KOPT-K1 (cell line): Measurements from ENCODE around the gene GRIP2.
"Not testable (repeated sequence)": the region's sequence is repeated elsewhere in the genome, so short reads cannot be mapped to it uniquely, and the experiment has no call there.

Experiments
- H3K27ac ChIP-seq: fragments of 200-600 bp; sonication (generic); 2 replicates; pipeline ENCODE4 v1.5.1; 2016; ENCODE audit warnings: antibody characterized with exemption, mild to moderate bottlenecking, low read depth, low read length; ENCODE audit not compliant: poor library complexity, severe bottlenecking
- H3K36me3 ChIP-seq: fragments of 200-600 bp; sonication (generic); 2 replicates; pipeline ENCODE4 v1.5.1; 2017; ENCODE audit warnings: antibody characterized with exemption, mild to moderate bottlenecking, low read length, moderate library complexity; ENCODE audit not compliant: insufficient read depth
- H3K9me3 ChIP-seq: fragments of 200-600 bp; sonication (generic); 2 replicates; pipeline ENCODE4 v1.5.1; 2017; ENCODE audit warnings: antibody characterized with exemption, low read length, mild to moderate bottlenecking; ENCODE audit not compliant: insufficient read depth, poor library complexity, severe bottlenecking

GRIP2 gene

DNA sequence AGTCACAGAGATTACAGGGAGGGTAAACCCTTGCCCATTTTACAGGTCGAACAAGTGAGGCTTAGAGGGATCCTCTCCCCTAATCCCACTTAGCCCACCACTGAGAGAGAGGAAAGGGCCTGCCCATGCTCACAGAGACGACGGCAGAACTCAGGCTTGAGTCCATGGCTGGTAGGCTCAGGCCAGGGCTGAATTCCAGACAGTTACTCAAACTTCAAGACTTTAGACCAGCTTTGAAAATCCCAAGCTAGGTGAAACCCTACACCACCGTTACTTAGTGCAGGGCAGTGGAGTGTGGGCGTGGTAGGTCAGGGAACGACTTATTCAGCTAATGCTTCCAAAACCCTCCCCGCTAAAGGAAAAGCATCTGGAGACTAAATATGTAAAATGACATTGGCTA, 16.4 kb downstream of the GRIP2 start:
- Histone ChIP-seq H3K27ac (no peak overlapping the region), H3K36me3 (no peaks in the 10 kb centered on the region)

DNA sequence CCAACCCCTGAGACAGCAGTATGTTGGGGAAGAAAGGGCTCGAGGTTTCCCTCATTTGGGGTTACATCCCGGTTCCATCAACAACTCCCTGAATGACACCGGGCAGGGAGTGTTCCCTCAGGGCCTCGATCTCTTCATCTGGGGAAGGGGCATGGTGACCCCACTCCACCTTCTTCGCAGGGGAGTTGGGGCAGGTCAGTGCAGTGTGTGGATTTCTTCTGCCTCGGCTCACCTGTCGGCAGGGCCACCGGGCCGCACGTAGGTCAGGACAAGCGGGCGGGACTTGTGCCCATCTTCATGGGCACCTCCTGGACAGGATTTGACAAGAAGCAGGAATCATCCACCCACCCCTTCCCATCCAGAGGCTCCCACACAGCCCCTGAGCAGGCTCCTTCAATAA, 17.4 kb downstream of the GRIP2 start:
- Histone ChIP-seq H3K36me3 (no peaks in the 10 kb centered on the region), H3K9me3 (no peaks in the 10 kb centered on the region), H3K27ac (no peak overlapping the region)

More for the DNA sequence above, 16.4 kb downstream of the GRIP2 start:
- H3K9me3 ChIP-seq: no peaks in the 10 kb centered on the region

GRCh38 chr3:14522129-14522691, 17.9 kb downstream of the GRIP2 start:
- no peaks in the 10 kb centered on the region for H3K36me3 ChIP-seq
- no peaks in the 10 kb centered on the region for H3K9me3 ChIP-seq
- no peak overlapping the region for H3K27ac ChIP-seq

- Histone ChIP-seq H3K9me3 (no peaks in the 10 kb centered on the region), H3K27ac (no peak overlapping the region), H3K36me3 (no peaks in the 10 kb centered on the region)
Measured at GRCh38 chr3:14521611-14522010, 18.5 kb downstream of the GRIP2 start.

DNA sequence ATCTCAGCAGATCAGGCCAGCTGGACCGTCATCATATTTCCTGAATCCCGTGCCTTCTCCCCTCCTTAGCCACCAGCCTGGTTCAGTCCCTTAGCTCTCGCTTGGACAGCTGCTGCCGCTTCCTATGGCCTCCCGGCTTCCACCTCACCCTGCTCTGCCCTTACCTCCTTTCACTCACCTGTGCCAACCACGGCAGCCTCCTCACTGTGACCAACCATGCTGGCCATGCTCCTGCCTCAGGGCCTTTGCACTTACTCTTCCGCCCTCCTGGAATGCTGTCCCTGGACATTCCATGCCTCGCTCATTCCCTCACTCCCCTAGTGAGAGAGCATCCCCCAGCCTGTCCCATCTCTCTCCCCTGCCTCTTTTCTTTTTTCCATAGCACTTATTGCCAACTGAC, 19.2 kb downstream of the GRIP2 start:
- no peaks in the 10 kb centered on the region for H3K9me3 ChIP-seq
- H3K27ac ChIP-seq: no peak overlapping the region
- no peaks in the 10 kb centered on the region for H3K36me3 ChIP-seq

DNA sequence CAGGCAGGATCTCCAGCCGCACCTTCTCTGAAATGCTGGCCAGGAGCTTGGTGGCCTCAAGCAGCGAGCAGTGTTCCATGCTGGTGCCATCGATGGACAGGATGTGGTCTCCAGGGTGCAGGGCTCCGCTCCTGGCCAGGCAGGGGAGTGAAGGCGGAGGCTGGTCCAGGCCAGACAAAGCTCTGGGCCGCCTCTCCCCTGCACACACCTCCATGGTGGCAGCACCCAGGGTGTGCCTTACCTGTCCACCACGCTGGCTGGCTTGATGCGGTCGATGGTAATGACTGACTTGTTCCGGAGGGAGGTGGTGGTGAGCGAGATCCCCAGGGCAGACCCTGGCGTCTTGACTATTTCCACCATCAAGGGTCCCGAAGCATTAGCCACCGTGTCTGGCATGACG, 20.0 kb downstream of the GRIP2 start:
- Histone ChIP-seq H3K36me3 (no peaks in the 10 kb centered on the region), H3K9me3 (no peaks in the 10 kb centered on the region), H3K27ac (no peak overlapping the region)

DNA sequence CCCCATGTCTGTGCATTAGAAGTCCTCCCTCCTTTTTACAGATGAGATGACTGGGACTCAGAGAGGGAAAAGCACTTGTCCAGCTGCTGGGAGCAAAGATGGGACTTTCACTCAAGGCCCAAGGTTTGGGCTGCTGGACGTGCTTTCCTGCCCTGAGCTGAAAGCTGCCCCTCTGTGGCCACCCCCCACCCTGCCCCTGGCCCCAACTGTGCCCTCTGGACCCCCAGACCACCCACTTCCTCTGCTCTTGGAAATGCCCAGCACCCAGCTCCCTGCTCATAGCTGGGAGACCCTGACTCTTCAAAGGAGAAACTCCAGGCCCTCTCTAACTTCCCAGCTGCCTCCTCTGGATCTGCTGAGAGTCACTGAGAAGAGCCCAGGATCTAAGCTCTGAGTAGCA, 20.7 kb downstream of the GRIP2 start:
- H3K9me3 ChIP-seq: no peaks in the 10 kb centered on the region
- H3K36me3 ChIP-seq: no peaks in the 10 kb centered on the region
- no peak overlapping the region for H3K27ac ChIP-seq

- Histone ChIP-seq H3K9me3 (no peaks in the 10 kb centered on the region), H3K36me3 (no peaks in the 10 kb centered on the region), H3K27ac (no peak overlapping the region)
Measured at GRCh38 chr3:14518893-14519292, 21.2 kb downstream of the GRIP2 start.

DNA sequence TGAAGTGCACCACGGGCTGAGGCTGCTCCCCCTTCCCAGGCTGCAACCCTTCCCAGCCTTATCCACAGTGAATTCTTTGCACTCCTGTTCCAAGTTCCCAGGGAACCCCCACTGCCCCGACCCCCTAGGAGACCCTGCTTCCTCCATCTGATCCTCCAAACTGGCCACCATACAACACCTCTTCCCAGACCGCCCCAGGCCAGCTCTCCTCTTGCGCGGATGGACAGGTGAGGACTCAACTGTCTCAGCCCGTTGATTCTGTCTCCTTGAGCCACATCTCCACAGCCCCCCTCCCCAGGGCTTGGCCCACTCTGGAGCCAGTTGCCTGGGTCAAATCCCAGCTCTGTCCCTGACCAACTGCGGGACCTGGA, 21.7 kb downstream of the GRIP2 start:
- Histone ChIP-seq H3K27ac (no peak overlapping the region), H3K36me3 (no peaks in the 10 kb centered on the region), H3K9me3 (no peaks in the 10 kb centered on the region)

DNA sequence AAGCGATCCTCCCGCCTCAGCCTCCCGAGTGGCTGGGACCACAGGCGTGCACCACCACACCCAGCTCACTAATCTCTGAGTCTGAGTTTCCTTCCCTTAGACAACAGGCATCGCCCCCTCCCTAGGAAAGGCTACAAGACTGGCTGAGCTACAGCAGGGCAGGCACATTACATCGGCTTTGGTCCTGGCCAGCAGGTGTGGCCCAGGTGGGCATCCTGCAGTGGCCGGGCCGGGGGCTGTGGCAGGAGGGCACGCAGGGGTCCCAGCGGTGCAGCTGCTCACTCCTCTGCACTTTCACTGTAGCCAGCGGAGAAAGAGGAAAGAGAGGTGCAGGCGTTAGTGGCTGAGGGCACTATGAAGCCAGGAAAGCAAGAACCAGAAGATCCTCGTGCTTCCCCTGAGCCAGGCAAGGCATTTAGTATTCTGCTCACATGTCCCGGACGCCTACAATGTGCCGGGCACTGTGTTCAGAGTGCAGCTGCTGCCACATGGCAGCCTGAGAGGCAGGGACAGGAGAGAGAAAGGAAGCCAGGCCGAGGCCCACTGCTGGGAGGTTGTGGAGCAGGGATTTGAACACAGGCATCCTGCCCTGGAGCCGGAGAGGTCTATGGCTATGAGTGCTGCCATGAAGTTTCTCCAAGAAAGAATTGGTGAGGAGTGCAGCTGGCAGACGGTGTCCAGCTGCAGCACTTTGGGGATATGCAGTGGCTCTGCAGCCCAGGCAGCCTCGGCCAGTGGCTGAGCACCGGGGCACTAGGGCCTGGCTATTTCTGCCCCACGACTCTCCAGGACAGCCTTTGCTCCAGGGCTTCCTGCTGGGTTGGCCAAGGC, 22.3 kb downstream of the GRIP2 start:
- Histone ChIP-seq H3K9me3 (no peaks in the 10 kb centered on the region), H3K36me3 (no peaks in the 10 kb centered on the region), H3K27ac (no peak overlapping the region)

DNA sequence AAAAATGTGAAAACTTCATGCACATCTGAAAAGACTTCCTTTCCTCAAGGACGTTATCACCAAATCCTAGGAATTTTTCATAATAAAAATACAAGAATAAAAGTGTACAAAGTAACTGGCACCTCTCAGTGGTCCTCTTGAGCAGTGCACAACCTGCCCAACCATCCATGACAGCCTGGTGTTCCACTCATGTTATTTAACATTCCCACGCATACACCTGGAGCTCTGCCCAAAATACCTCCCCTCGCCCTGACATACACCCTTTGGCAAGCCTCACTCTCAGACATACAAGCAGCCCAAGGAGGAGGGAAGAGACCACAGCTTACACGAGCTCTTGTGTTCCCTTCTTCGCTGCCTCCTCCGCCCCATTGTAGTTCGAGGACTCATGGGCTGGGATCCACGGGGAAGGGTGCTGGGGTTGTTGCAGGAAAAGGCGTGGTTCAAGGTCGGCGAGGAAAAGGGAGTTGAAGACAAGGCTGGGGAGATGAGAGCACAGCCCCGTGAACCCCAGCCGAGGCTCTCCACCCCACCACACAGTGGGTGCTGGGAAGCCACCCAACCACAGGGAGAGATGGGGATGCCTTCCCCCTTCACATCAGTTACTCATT, 23.3 kb downstream of the GRIP2 start:
- Histone ChIP-seq H3K9me3 (no peaks in the 10 kb centered on the region), H3K36me3 (no peaks in the 10 kb centered on the region), H3K27ac (no peak overlapping the region)

DNA sequence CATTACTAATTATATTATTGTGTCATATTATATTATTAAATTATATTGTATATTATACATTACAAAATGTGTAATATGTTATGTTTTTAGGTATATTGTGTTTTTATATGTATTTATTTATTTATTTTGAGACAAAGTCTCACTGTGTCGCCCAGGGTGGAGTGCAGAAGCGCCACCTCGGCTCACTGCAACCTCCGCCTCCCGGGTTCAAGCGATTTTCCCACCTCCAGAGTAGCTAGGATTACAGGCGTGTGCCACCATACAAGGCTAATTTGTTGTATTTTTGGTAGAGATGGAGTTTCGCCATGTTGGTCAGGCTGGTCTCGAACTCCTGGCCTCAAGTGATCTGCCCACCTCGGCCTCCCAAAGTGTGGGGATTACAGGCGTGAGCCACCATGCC, 24.6 kb downstream of the GRIP2 start:
- H3K9me3 ChIP-seq: not testable (repeated sequence)

DNA sequence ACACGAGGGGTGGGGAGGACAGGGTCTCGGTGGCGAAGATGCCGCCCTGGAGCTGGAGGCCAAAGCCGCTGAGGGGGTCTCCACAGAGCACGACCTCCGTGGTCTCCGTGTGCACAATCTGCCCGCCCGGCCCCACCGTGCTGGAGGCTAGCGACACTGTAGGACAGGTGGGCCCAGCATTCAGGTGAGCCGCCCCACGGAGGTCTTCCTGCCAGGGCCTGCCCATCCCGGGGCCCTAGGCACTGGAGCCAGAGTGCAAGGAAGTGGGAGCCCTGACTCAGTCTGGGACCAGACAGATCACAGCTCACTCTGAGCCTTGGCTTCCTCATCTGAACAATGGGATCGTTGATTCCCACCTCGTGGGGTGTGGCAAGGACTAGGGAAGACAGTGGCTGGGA, 25.8 kb downstream of the GRIP2 start:
- no peaks in the 10 kb centered on the region for H3K9me3 ChIP-seq
- no peaks in the 10 kb centered on the region for H3K36me3 ChIP-seq
- H3K27ac ChIP-seq: no peak overlapping the region

More for the DNA sequence above, 24.6 kb downstream of the GRIP2 start:
- H3K27ac ChIP-seq, H3K36me3 ChIP-seq: not testable (repeated sequence)

- H3K9me3 ChIP-seq: no peaks in the 10 kb centered on the region
- H3K27ac ChIP-seq: no peak overlapping the region
- no peaks in the 10 kb centered on the region for H3K36me3 ChIP-seq
Measured at GRCh38 chr3:14513566-14514322, 26.4 kb downstream of the GRIP2 start.

DNA sequence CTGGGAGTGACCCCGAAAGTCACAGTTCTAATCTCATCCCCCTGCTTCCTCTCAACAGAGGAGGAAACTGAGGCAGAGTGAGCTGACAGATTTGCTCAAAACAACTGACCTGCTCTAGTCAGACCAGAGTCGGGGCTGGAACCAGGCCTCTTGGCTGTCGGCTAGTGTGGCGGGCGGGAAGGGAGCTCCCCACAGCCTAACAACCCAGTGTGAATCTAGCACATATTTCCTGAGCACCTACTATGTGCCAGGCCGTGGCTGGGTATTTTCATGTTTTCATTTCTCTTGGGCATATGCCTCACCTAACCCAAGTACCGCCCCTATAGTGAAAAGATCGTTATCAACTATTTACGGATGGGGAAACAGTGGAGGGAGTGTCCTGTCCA, 27.2 kb downstream of the GRIP2 start:
- Histone ChIP-seq H3K36me3 (no peaks in the 10 kb centered on the region), H3K9me3 (no peaks in the 10 kb centered on the region), H3K27ac (no peak overlapping the region)
